CD14-positive monocyte (primary cell): ENCODE measurements around the gene ACIN1. TPM values are rescaled to one million over a fixed set of nuclear protein-coding genes. Genes with fewer than 3 reads are reported as not detected.
A peak's percentile ranks its signal among the peaks of the same experiment; 100 is the strongest.

Experiments used
- DNase-seq, 3 donors: peaks; one replicate each; pipeline ENCODE4 v3.0.0-alpha.2; 2011 to 2022
- H2AFZ ChIP-seq: 2 replicates; pipeline ENCODE4 v1.6.0; 2012; ENCODE audit warnings: mild to moderate bottlenecking, low read depth, low read length, inconsistent platforms; ENCODE audit not compliant: insufficient read depth, poor library complexity, severe bottlenecking
- H3K27ac ChIP-seq, 2 donors: 1 replicate in 1 of 2; 2 replicates in 1 of 2; pipeline ENCODE4 v1.5.1; 2012 to 2013; ENCODE audit warnings: low read length in 2 of 2, control low read depth in 1 of 2, inconsistent platforms in 1 of 2, low read depth in 1 of 2, mild to moderate bottlenecking in 1 of 2
- H3K27me3 ChIP-seq, 2 donors: one replicate each; pipeline versions ENCODE4 v1.6.0 to v1.6.1; 2011 to 2013; ENCODE audit warnings: low read length in 2 of 2; ENCODE audit not compliant: control insufficient read depth in 2 of 2, insufficient read depth in 2 of 2
- H3K36me3 ChIP-seq, 2 donors: replicated peaks in 1 of 2; 1 replicate in 1 of 2; 2 replicates in 1 of 2; pipeline versions ENCODE4 v1.5.1 to v1.6.1; 2012 to 2013; ENCODE audit warnings: low read length in 2 of 2, control low read depth in 1 of 2, inconsistent platforms in 1 of 2, mild to moderate bottlenecking in 1 of 2; ENCODE audit not compliant: insufficient read depth in 2 of 2, control insufficient read depth in 1 of 2
- H3K4me1 ChIP-seq, 2 donors: 1 replicate in 1 of 2; 2 replicates in 1 of 2; pipeline versions ENCODE4 v1.5.1 to v1.6.1; 2012 to 2013; ENCODE audit warnings: low read length in 2 of 2, control low read depth in 1 of 2, inconsistent platforms in 1 of 2, mild to moderate bottlenecking in 1 of 2, moderate library complexity in 1 of 2; ENCODE audit not compliant: insufficient read depth in 2 of 2, control insufficient read depth in 1 of 2
- H3K4me2 ChIP-seq: replicated peaks from 2 replicates; pipeline ENCODE3; 2012; ENCODE audit warnings: low read length, moderate library complexity, mild to moderate bottlenecking; ENCODE audit not compliant: poor library complexity, severe bottlenecking; ENCODE audit errors: extremely low read depth
- H3K4me3 ChIP-seq, 3 experiments: fragments of 200-600 bp in 1 of 3; sonication (generic) in 1 of 3; replicated peaks in 1 of 3; 1 replicate in 2 of 3; 2 replicates in 1 of 3; pipeline ENCODE4 v1.5.1; 2011 to 2013; ENCODE audit warnings: low read length in 3 of 3, mild to moderate bottlenecking in 3 of 3, control low read depth in 2 of 3, low read depth in 2 of 3, inconsistent platforms in 1 of 3, moderate library complexity in 1 of 3
- H3K79me2 ChIP-seq: 2 replicates; pipeline ENCODE4 v1.6.0; 2012; ENCODE audit warnings: mild to moderate bottlenecking, control low read depth, inconsistent platforms, low read length, moderate library complexity; ENCODE audit not compliant: insufficient read depth
- H3K9ac ChIP-seq: 2 replicates; pipeline ENCODE4 v1.6.0; 2017; ENCODE audit warnings: low read length, mild to moderate bottlenecking; ENCODE audit not compliant: insufficient read depth, poor library complexity, severe bottlenecking
- H3K9me3 ChIP-seq, 2 donors: replicated peaks in 1 of 2; 1 replicate in 1 of 2; 2 replicates in 1 of 2; pipeline versions ENCODE4 v1.5.1 to v1.6.1; 2012 to 2013; ENCODE audit warnings: low read length in 2 of 2, control low read depth in 1 of 2; ENCODE audit not compliant: control insufficient read depth in 1 of 2, insufficient read depth in 1 of 2
- H4K20me1 ChIP-seq: 2 replicates; pipeline ENCODE4 v1.6.0; 2012; ENCODE audit warnings: mild to moderate bottlenecking, low read length, control low read depth, moderate library complexity; ENCODE audit not compliant: insufficient read depth
- H3K27ac Mint-ChIP-seq, 7 donors: one replicate each; pipeline ENCODE4 v1.8.0; 2020; ENCODE audit warnings: mild to moderate bottlenecking in 7 of 7, mixed read lengths in 7 of 7, moderate library complexity in 6 of 7, inconsistent platforms in 2 of 7
- H3K27me3 Mint-ChIP-seq, 3 donors: one replicate each; pipeline ENCODE4 v1.8.0; 2021 to 2022; ENCODE audit warnings: low read depth in 3 of 3, mild to moderate bottlenecking in 3 of 3, mixed read lengths in 3 of 3, moderate library complexity in 3 of 3, inconsistent platforms in 1 of 3
- H3K36me3 Mint-ChIP-seq, 2 donors: one replicate each; pipeline ENCODE4 v1.8.0; 2020; ENCODE audit warnings: mixed read lengths in 2 of 2, inconsistent platforms in 1 of 2, mild to moderate bottlenecking in 1 of 2
- H3K4me1 Mint-ChIP-seq: one replicate; pipeline ENCODE4 v1.8.0; 2020; ENCODE audit warnings: mild to moderate bottlenecking, mixed read lengths
- H3K4me3 Mint-ChIP-seq, 2 donors: one replicate each; pipeline ENCODE4 v1.8.0; 2020; ENCODE audit warnings: mild to moderate bottlenecking in 2 of 2, mixed read lengths in 2 of 2, moderate library complexity in 1 of 2
- H3K9me3 Mint-ChIP-seq, 7 donors: one replicate each; pipeline ENCODE4 v1.8.0; 2020 to 2022; ENCODE audit warnings: mixed read lengths in 7 of 7, mild to moderate bottlenecking in 6 of 7, moderate library complexity in 6 of 7, inconsistent platforms in 2 of 7
- CTCF ChIP-seq: fragments of 200-600 bp; IDR thresholded peaks from one replicate; pipeline ENCODE4 v1.8.0; 2022; ENCODE audit warnings: antibody characterized with exemption, mild to moderate bottlenecking
- WGBS: methylation state at CpG from one replicate; pipeline ENCODE4 v1.1.5; 2013; ENCODE audit warnings: missing lambda C conversion rate; ENCODE audit not compliant: insufficient coverage; 5-methylcytosine and 5-hydroxymethylcytosine counted together
- intact Hi-C, 2 donors: fragments of 100-400 bp; cut with micrococcal nuclease; formaldehyde crosslinking; loops; one replicate each; pipeline versions ENCODE4 v1.15.0 to v1.15.1; 2023
- polyA plus RNA-seq, 3 donors: library from polyadenylated mRNA; depleted of rRNA in 1 of 3; unstranded in 2 of 3; stranded (reverse) in 1 of 3; fragments of 300-500 nt in 2 of 3; fragments of >200 nt in 1 of 3; fragmentation: Illumina TruSeq in 2 of 3; gene quantifications; 1 replicate in 2 of 3; 2 replicates in 1 of 3; pipeline ENCODE4 v1.2.3, GENCODE V29; 2012 to 2021

ACIN1 gene
- polyA plus RNA-seq, 3 donors: 2.8 to 159 (median 5.4) TPM

GRCh38 chr14:23045419-23046357 is 49.2 kb downstream of the ACIN1 start:
- no peaks in the 10 kb centered on the region for H3K36me3 ChIP-seq
- no peak for TF ChIP-seq CTCF
- no peaks in the 10 kb centered on the region for H4K20me1 ChIP-seq
- DNase-seq: no peak
- no peaks in the 10 kb centered on the region for H3K27me3 ChIP-seq
- H3K27ac ChIP-seq: no peak overlapping the region
- Mint-ChIP-seq H3K4me1 (peaks cover 9% of the 10 kb centered on the region), H3K27ac (no peak overlapping the region), H3K36me3 (no peaks in the 10 kb centered on the region), H3K4me3 (no peak overlapping the region), H3K27me3 (peaks cover 9 to 15% (median 9%) of the 10 kb centered on the region in 3 donors), H3K9me3 (peaks cover 0 to 4% (median 0%) of the 10 kb centered on the region in 7 donors)
- no peak overlapping the region for H2AFZ ChIP-seq
- 75% methylated on average over 7 of the region's 13 CpGs for WGBS
- intact Hi-C loops: no loop called here
- H3K4me2 ChIP-seq: no peak overlapping the region
- H3K79me2 ChIP-seq: no peaks in the 10 kb centered on the region
- no peaks in the 10 kb centered on the region for H3K9me3 ChIP-seq
- no peak overlapping the region for H3K4me3 ChIP-seq
- H3K9ac ChIP-seq: no peak overlapping the region
- peaks cover 0 to under 1% of the 10 kb centered on the region in 2 donors for H3K4me1 ChIP-seq

DNA sequence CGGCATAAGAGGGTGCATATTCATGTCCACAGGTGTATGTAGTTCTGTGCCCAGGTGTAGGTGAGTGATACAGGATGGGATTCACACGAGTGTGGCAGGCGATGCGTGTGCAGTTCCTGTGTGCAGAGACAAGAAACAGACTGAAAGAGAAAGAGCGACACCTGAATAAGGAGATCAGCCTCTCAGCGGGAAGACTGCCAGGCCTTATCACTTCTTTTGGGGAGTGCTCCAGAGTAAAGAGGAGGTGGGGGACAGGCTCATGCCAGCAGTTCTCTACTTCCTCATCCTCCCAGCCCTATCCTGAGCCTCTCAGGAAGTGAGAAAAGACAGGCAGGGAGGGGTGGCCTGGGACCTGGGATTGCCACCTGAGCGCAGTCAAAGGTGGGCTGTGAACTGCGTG is 50.1 kb downstream of the ACIN1 start:
- no peaks in the 10 kb centered on the region for H3K27me3 ChIP-seq
- H3K4me1 ChIP-seq: no peaks in the 10 kb centered on the region
- peak overlapping the region in 1 of 2 donors; percentile 23 for H3K4me3 Mint-ChIP-seq
- H3K79me2 ChIP-seq: no peaks in the 10 kb centered on the region
- H3K4me1 Mint-ChIP-seq: peaks cover 8% of the 10 kb centered on the region
- H2AFZ ChIP-seq: no peak overlapping the region
- H3K9ac ChIP-seq: no peak overlapping the region
- 86% methylated on average over 6 of the region's 8 CpGs for WGBS
- H3K27me3 Mint-ChIP-seq: peaks cover 9 to 15% (median 10%) of the 10 kb centered on the region in 3 donors
- no peak for DNase-seq
- H3K9me3 ChIP-seq: no peaks in the 10 kb centered on the region
- H3K4me2 ChIP-seq: no peak overlapping the region
- H4K20me1 ChIP-seq: no peaks in the 10 kb centered on the region
- no peaks in the 10 kb centered on the region for H3K36me3 ChIP-seq
- H3K9me3 Mint-ChIP-seq: peaks cover 0 to 4% (median 0%) of the 10 kb centered on the region in 7 donors
- intact Hi-C loops: no loop called here
- H3K36me3 Mint-ChIP-seq: no peaks in the 10 kb centered on the region
- no peak for TF ChIP-seq CTCF
- no peak overlapping the region for H3K4me3 ChIP-seq
- H3K27ac Mint-ChIP-seq: peak overlapping the region in 1 of 7 donors; percentile 52
- H3K27ac ChIP-seq: no peak overlapping the region
